Activated B cell treated with CpG ODN at 0.5 μM for 24 hours (primary cell): ENCODE results near the gene GABPB1. TPM values are rescaled to one million over a fixed set of nuclear protein-coding genes. Genes with fewer than 3 reads are reported as not detected.
"Not testable (repeated sequence)": the region's sequence is repeated elsewhere in the genome, so short reads cannot be mapped to it uniquely, and the experiment has no call there.

Source experiments
- ATAC-seq: fragments of 200-7000 bp; cut with Tn5 transposase; one replicate; pipeline ENCODE4 v1.10.0; 2021; ENCODE audit warnings: low read depth, mild to moderate bottlenecking, moderate library complexity
- CTCF ChIA-PET: fragments of 350-600 bp; sonication (Branson Sonifier 250); formaldehyde crosslinking; loops from one replicate; lab custom pipeline; 2021; ENCODE audit warnings: antibody characterized with exemption; lab: Charles Lee
- POLR2A ChIA-PET: fragments of 350-600 bp; sonication (Branson Sonifier 250); formaldehyde crosslinking; loops from one replicate; lab custom pipeline; 2021; ENCODE audit warnings: antibody characterized with exemption; lab: Charles Lee
- DNase-seq: peaks from one replicate; pipeline ENCODE4 v3.0.0; 2022
- H3K27ac Mint-ChIP-seq: one replicate; pipeline ENCODE4 v1.8.0; 2020; ENCODE audit warnings: mixed read lengths
- H3K27me3 Mint-ChIP-seq: one replicate; pipeline ENCODE4 v1.8.0; 2021; ENCODE audit warnings: mixed read lengths
- H3K36me3 Mint-ChIP-seq: one replicate; pipeline ENCODE4 v1.8.0; 2021; ENCODE audit warnings: low read depth, mixed read lengths
- H3K4me1 Mint-ChIP-seq: one replicate; pipeline ENCODE4 v1.8.0; 2021; ENCODE audit warnings: mixed read lengths
- H3K4me3 Mint-ChIP-seq: one replicate; pipeline ENCODE4 v1.8.0; 2020; ENCODE audit warnings: mild to moderate bottlenecking, mixed read lengths
- H3K9me3 Mint-ChIP-seq: one replicate; pipeline ENCODE4 v1.8.0; 2020; ENCODE audit warnings: mixed read lengths
- CTCF ChIP-seq: fragments of 200-600 bp; IDR thresholded peaks from one replicate; pipeline ENCODE4 v1.8.0; 2022; ENCODE audit warnings: antibody characterized with exemption, mild to moderate bottlenecking
- intact Hi-C: fragments of 100-400 bp; cut with micrococcal nuclease; formaldehyde crosslinking; loops from one replicate; pipeline ENCODE4 v1.15.1; 2024
- total RNA-seq: library from RNA; stranded (reverse); gene quantifications from 2 replicates; pipeline ENCODE4 v1.2.3, GENCODE V29; 2022

The GABPB1 gene
- 32.5 and 32.7 TPM in 2 replicates for total RNA-seq

- ChIA-PET POLR2A (interaction anchor here (0.6 to 6.9 kb wide), 36 partner anchors 8 to 1665 kb away, joined by 3 to 158 read pairs (median 4); partner anchors contain the start of genes AP4E1, CEP152, COPS2 and DTWD1), CTCF (no interaction called here)
- Mint-ChIP-seq H3K4me1 (peaks cover 69% of the 10 kb centered on the region), H3K27ac (peak within 1 kb of the TSS; percentile 99), H3K9me3 (no peaks in the 10 kb centered on the region), H3K27me3 (no peaks in the 10 kb centered on the region), H3K36me3 (peaks cover 50% of the 10 kb centered on the region), H3K4me3 (peak within 1 kb of the TSS; percentile 98)
- TF ChIP-seq CTCF, result no peak
- DNase-seq, result peak; percentile 87
- intact Hi-C loops, result loop anchor here (1.0 to 10.0 kb wide), 15 partner anchors 23 to 1544 kb away; partner anchors contain the start of genes AP4E1, CEP152, COPS2 and EID1
- ATAC-seq, result peak; percentile 55
These were observed at the start of gene GABPB1 for GRCh38 chr15:50354838-50355618. Gene GABPB1, minus strand, starts transcription at chr15:50355198. Its CDS starts 45,400 bp downstream, at chr15:50309798.

GRCh38 chr15:50391561-50391960 lies 36.6 kb upstream of the GABPB1 start:
- ATAC-seq, H3K27ac Mint-ChIP-seq, H3K4me1 Mint-ChIP-seq, H3K27me3 Mint-ChIP-seq, CTCF ChIA-PET, H3K4me3 Mint-ChIP-seq, H3K9me3 Mint-ChIP-seq, H3K36me3 Mint-ChIP-seq, DNase-seq: not testable (repeated sequence)
- POLR2A ChIA-PET, result interaction anchor here (0.7 to 2.2 kb wide), 2 partner anchors 32 to 37 kb away, joined by 5 to 11 read pairs; partner anchors contain the start of genes GABPB1 and USP8
- intact Hi-C loops, result loop anchor here (5.0 kb wide), 1 partner anchor 34 kb away; the partner anchor contains the start of gene GABPB1

GRCh38 chr15:50390554-50391264 lies 35.7 kb upstream of the GABPB1 start:
- ChIA-PET CTCF (no interaction called here), POLR2A (interaction anchor here (0.6 to 2.2 kb wide), 3 partner anchors 12 to 36 kb away, joined by 3 to 11 read pairs (median 7); partner anchors contain the start of genes GABPB1 and USP8)
- TF ChIP-seq CTCF, result no peak
- intact Hi-C loops, result loop anchor here (1.0 to 5.0 kb wide), 2 partner anchors 12 to 33 kb away; partner anchors contain the start of gene GABPB1
- Mint-ChIP-seq H3K36me3 (no peaks in the 10 kb centered on the region), H3K27ac (peak overlapping the region; percentile 8), H3K4me1 (peaks cover 8% of the 10 kb centered on the region), H3K4me3 (no peak overlapping the region), H3K9me3 (no peaks in the 10 kb centered on the region), H3K27me3 (no peaks in the 10 kb centered on the region)
- DNase-seq (no peak), ATAC-seq (peak; percentile 65)

- H3K27me3 Mint-ChIP-seq, H3K9me3 Mint-ChIP-seq, intact Hi-C loops, H3K4me3 Mint-ChIP-seq, DNase-seq, CTCF ChIA-PET, ATAC-seq, H3K36me3 Mint-ChIP-seq, H3K27ac Mint-ChIP-seq: not testable (repeated sequence)
- POLR2A ChIA-PET, result interaction anchor here (1.0 kb wide), 1 partner anchor 42 kb away, joined by 4 read pairs; the partner anchor contains the start of gene USP8
- peaks cover 14% of the 10 kb centered on the region for H3K4me1 Mint-ChIP-seq
These were observed 27.4 kb upstream of the GABPB1 start for GRCh38 chr15:50382408-50382807.

GRCh38 chr15:50381438-50381837 lies 26.4 kb upstream of the GABPB1 start:
- intact Hi-C loops, result no loop called here
- DNase-seq, result no peak
- Mint-ChIP-seq H3K4me1 (peaks cover 17% of the 10 kb centered on the region), H3K4me3 (no peak overlapping the region), H3K9me3 (no peaks in the 10 kb centered on the region), H3K27me3 (no peaks in the 10 kb centered on the region), H3K27ac (no peak overlapping the region), H3K36me3 (no peaks in the 10 kb centered on the region)
- no peak for TF ChIP-seq CTCF
- CTCF ChIA-PET, result no interaction called here
- POLR2A ChIA-PET, result interaction anchor here (1.0 to 6.7 kb wide), 2 partner anchors 26 to 43 kb away, joined by 4 to 79 read pairs; partner anchors contain the start of genes GABPB1 and USP8
- ATAC-seq, result no peak
